ENCODE data around the gene RBMS1.

DNA sequence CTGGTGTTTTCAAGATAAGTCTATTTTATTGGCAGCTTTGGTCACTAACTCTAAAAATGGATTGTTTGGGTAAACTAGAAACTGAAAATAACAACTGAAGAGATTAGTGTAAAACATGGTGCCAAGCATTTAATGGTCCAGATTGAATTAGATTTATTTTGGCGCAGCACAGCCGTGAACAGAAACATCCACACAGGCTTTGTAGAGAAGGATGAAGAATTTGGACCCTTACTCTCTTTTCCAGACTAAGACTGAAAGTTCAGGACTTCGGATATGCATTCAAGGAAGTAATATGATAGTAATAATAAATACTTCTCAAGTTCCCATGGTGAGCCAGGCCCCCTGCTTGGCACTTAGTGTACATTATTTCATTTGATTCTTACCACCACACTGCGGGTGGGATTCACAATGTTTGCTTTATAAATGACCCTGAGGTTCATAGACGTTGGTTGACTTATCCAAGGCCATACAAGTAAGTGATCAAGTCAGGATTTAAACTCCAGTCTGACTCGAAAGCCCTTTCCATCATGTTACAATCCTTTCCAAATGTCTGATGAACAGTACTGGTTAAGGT, 239.3 kb downstream of the RBMS1 start:
- TF ChIP-seq, protein P1, sequence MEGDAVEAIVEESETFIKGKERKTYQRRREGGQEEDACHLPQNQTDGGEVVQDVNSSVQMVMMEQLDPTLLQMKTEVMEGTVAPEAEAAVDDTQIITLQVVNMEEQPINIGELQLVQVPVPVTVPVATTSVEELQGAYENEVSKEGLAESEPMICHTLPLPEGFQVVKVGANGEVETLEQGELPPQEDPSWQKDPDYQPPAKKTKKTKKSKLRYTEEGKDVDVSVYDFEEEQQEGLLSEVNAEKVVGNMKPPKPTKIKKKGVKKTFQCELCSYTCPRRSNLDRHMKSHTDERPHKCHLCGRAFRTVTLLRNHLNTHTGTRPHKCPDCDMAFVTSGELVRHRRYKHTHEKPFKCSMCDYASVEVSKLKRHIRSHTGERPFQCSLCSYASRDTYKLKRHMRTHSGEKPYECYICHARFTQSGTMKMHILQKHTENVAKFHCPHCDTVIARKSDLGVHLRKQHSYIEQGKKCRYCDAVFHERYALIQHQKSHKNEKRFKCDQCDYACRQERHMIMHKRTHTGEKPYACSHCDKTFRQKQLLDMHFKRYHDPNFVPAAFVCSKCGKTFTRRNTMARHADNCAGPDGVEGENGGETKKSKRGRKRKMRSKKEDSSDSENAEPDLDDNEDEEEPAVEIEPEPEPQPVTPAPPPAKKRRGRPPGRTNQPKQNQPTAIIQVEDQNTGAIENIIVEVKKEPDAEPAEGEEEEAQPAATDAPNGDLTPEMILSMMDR (IDR thresholded peaks at IDR 0.05): no peak
- no peak for TF ChIP-seq POLR2A (IDR thresholded peaks at IDR 0.05)
- TF ChIP-seq EP300 (IDR thresholded peaks at IDR 0.05): no peak

Measured in tibial nerve (tissue), 4 donors.